HG03196 (cell line): ENCODE measurements around the gene PRKCB.

Experiments
- ATAC-seq: cut with Tn5 transposase; IDR thresholded peaks from one replicate; pipeline ENCODE4 v1.9.1; 2021; ENCODE audit not compliant: unreplicated experiment

PRKCB gene

DNA sequence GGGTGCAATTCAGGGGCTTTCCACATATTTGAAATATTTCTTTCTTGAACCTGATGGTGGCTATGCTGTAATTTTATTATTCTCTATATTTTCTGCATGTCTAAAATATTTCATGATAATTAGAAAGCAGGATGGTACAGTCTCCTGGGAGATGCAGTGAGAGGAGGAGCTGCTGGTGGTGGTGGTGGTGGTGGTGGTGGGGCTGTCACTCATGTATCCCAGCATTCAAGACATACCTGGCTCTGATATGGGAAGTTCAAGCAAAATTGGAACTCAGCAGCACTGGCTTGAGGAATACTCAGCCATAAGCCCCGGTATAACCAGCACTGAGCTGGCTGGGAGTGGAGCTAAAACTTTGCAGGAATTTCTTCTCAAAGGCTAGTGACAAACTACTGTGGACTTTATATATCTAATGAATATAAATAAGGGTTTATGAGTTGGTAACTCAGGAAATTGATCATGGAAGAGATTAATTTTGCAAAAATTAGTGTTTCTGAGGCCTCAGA lies 200.3 kb downstream of the PRKCB start:
- ATAC-seq = no peak

DNA sequence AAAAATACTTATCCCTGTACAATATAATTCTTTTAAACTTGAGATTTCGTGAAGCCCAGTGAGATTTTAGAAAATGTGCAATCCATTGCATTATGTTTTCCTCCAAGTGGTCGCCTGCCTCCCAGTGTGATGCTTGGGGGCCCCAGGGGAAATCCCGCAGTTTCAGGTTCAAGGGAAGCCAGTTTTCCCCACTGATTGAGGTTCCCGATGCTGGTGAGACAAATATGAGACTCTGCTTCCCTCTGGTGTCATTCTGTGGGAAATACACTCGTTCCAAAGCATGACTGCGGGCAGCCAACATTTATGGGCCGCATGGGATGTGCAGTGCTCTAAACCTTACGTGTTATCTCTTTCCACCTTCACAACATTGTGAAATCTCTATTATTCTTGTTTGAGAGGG lies 200.8 kb downstream of the PRKCB start:
- no peak for ATAC-seq

DNA sequence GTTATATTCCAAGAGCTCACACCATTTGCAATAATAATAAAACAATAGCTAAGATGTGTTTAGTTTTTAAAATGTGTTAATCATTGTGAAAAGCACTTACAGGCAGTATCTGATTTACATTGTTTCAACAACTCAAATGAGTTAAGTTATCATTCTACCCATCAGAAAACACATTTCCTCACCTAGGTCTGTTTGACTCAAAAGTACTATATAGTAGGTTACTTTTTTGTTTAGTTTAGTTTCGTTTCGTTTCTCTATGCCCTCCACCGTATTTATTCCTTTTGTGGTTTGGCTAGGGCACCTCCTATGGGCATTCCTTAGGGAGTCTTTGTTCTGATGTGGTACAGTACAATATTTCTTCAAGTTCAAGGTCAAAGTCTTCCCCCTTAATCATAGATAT lies 201.6 kb downstream of the PRKCB start:
- ATAC-seq = no peak

DNA sequence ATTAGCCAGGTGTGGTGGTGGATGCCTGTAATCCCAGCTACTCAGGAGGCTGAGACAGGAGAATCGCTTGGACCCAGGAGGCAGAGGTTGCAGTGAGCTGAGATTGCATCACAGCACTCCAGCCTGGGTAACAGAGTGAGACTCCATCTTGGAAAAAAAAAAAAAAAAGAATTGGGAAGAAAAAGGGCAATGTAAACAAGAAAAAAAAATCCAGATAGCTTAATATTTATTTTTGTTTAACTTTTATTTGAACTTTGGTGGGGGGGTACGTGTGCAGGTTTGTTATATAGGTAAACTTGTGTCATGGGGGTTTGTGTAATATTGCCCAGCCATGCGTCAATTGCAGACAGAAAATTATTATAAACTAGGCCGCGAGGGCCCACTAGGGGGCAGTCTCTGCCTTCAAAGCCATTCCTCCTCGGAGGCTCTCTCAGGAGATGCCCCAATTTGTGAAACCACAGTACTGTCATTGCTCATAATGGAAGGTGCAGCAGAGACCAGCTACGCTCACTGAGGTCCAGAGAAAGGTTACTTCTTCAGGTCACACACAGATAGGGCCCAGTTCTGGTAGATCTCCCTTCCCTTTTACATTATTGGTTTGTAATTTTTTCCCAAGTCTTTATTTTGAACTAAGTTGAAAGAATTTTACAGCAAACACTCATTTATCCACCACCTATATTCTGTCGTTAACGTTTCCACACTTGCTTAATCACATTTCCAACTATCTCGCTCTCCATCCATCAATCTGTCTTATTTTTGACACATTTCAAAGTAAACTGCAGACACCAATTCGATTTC lies 206.2 kb downstream of the PRKCB start:
- ATAC-seq = no peak

DNA sequence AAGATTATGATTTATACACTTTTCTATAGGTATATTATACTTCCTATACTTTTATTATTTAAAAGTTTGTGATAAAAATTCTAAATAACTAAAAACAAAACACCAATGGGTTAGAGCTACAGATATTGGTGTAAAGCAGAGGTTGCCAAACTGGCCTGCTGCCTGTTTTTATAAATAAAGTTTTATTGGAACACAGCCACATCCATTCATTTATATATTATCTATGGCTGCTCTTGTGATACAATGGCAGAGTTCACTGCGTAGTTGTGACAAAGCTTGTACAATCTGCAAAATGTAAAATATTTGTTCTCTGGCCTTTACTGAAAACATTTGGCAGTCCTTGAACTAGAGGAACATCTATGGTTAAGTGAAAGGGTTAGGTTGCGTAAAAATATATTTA lies 208.7 kb downstream of the PRKCB start:
- no peak for ATAC-seq

DNA sequence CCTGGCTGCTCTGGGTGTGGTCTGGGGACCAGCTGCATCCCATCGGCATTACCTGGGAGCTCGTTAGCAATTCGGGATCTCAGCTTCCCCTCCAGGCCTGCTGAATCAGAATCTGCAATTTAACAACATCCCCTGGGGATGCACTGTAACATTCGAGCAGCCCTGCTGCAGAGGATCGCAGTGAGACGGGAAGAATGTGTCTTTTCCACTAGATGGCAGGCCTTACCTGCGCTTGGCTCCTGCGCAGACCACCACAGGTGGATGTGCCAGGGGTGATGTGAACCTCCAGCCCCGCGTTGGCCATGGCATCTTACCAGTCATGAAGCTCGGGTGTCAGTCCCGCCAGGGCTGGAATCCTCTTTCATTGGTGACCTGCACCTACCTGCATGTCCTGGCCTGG lies 209.9 kb downstream of the PRKCB start:
- no peak for ATAC-seq

DNA sequence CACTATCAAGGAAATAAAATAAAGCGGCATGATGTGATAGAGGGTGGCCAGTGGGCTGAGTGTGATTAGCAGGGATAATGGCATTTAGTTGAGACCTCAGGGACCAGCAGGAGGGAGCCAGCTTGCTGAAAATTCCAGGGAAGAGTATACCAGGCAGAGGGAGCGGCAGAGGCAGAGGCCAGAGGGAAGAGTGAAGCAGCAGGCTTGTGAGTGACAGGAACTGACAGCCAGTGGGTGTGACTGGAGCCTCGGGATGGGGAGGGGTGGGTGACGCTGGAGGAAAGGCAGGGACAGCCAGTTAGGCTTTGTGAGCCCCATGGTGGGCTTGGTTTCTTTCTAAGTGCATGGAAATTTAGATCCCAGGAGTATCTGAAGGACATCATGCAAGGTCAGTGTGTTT lies 210.7 kb downstream of the PRKCB start:
- no peak for ATAC-seq

DNA sequence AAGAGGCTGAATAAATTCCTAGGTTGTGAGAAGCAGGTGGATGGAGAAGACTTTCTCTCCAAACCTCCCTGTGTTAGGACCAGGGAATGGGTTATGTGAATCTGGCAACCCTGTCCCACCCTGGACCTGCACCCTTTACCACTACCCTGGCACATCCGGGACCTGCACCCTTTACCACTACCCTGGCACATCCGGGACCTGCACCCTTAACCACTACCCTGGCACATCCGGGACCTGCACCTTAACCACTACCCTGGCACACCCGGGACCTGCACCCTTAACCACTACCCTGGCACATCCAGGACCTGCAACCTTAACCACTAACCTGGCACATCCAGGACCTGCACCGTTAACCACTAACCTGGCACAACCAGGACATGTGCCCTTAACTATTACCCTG lies 213.3 kb downstream of the PRKCB start:
- no peak for ATAC-seq

DNA sequence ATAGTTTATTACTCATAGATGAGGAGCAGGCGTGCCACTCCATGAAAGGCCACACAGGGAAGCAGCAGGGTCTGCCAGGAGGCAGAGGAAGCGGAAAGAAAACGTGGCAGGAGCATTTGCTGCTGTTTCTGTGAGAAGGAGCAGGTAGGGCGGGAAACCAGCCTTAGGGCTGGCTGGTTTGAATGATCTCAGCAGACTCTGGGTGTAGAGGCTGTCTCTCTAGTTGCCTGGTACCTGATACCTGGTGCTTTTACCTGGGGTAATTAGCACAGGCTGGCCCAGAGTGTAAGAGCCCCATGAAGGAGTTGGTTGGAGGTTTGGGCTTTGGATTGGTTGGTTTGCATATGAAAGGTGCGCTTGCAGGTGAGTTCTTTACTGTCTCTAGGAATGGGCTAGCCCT lies 215.3 kb downstream of the PRKCB start:
- ATAC-seq = no peak

DNA sequence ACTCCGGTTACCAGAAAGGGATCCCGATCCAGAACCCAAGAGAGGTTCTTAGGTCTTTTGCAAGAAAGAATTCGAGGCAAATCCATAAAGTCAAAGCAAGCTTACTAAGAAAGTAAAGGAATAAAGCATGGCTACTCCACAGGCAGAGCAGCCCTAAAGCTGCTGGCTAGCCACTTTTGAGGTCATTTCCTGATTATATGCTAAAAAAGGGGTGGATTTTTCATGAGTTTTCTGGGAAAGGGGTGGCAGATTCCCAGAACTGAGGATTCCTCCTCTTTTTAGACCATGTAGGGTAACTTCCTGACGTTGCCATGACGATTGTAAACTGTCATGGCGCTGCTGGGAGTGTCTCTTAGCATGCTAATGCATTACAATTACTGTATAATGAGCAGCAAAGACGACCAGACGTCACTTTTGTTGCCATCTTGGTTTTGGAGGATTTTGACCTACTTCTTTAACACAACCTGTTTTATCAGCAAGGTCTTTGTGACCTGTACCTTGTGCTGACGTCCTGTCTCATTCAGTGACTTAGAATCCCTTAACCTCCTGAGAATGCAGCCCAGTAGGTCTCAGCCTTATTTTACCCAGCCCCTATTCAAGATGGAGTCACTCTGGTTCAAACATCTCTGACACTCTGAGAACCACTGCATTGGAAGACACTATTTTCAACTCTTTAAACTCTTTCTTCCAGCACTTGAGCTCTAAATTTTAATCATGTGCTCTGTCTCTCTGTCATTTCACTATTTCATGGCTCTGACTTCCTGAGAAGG lies 216.7 kb downstream of the PRKCB start:
- no peak for ATAC-seq

DNA sequence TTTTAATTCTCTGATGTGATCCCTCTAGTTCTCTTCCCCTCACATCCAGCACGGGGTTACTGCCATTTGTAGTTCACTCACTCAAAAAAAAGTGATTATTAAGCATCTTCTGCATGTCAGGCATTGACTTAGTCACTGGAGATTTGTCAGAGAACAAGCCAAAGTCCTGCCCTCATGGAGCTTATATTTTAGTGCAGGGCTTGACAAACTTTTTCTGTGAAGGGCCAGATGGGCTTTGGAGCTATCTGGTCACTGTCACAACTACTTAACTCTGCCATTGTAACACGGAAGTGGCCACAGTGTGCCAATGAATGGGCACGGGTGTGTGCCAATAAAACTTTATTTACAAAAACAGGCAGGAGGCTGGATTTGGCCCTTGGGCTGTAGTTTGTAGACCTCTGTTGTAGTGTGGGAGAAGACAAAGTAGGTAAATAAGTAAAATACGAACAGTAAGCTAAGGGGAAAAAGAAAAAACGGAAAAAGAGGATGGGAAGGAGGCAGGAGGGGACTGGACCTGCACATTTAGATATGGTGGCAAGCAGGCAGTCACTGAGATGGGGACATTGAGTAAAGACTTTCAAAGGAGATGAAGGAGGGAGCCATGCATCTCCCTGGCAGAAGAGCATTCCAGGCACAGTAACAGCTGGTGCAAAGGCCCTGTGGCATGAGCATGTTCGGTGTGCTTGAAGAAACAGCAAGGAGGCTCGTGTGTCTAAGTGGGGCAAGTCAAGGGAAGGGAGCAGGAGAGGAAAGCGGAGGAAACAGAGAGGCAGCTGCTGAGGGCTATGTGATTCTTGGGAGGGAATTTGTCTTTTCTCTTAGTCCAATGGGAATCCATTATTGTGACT lies 217.5 kb downstream of the PRKCB start:
- no peak for ATAC-seq

DNA sequence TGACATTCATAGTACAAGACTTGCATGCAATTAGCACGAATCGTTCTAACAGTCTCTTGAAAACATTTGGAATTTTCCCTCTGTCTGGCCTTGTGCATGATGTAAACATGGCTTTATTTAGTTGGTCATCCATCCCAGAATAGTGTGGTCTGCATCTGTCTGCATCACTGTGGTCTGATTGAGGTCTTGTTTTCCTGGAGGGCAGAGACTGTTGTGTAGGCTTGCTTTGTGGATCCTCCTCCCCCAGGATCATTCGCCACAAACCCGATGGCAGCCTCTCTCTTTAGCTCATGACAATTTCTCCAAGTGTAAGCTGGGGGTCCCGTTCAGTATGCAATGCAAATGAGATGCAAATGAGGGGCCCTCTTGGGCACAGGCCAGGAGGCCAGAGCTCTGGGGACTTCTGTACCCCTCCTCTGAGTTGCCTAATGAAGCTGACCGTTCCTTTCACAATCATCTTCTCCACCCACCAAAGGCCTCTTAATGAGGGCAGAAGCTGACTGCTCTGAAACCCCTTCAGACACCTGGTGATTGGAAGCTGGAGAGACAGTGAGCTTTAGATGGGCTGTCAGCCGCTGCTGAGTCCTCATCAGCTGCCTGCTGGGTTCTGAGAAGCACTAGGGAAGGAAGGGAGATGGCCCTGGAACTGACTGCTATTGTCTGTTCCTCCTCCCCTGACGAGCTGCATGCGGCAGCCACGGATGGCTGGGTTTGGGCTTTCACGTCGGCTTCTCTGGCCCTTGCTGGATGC lies 219.1 kb downstream of the PRKCB start:
- ATAC-seq = no peak

DNA sequence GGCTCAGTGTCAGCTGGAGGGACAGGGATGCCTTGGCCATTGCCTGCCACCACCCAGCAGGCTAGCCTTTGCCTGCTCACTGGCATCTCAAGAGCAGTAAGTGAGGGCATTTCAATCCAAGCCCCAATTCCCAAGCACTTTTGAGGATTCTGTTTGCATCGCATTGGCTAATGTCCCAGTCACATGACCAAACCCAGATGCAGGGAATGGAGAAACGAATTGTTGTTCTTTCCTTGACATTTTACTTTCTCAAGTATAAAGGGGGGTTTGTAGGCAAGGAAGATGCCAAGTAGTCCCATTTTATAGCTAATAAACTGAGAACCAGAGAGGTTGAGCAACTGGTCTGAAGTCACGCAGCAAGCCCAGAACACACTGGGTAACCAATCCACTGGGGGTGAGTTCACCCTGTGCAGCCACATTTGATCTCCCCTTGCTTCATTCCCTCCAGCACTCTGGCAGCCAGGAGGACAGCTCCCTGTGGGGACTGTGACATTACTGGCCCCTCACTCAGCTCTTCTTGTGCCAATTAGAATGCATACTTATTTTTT lies 226.6 kb downstream of the PRKCB start:
- ATAC-seq = no peak

DNA sequence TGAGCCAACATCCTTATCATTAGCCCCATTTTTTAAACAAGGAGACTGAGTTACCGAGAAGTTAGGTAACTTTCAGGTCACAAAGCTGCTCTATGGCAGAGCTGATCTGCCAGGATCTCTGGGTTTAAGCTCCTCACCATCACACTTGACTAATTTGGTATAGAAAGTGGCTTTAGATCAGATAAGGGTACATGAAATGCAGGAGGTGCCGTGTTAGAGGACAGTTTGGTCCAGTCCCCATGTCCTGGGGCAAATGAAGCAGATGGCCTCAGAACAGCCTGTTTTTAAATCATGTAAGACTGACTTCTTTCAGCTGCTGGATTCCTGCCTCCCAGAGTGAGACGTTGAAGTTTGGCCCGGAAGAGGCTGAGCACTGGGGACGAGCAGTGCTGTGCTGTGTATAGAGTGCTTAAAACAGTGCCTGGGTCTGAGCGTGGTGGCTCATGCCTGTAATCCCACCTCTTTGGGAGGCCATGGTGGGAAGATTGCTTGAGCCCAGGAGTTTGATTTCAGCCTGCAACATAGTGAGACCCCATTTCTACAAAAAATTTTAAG lies 233.3 kb downstream of the PRKCB start:
- ATAC-seq = no peak

DNA sequence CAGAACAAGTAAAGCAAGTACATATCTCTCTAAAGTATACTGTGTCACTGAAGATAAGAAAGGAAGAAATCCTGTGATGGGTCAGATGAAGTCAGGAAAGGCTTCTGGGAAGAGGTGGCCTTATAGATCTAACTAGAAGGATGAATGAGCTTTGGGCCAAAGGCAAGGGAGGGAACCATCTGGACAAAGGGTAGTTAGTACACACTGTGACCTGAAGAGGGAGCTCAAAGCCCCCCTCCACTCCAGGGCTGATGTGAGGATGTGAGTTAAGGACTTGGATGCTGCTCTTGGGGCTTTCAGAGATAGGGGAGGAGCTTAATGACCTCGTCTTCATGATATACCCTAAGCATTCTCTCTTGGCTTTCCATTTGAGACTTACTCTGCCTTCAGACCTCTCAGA lies 235.1 kb downstream of the PRKCB start:
- ATAC-seq = no peak

DNA sequence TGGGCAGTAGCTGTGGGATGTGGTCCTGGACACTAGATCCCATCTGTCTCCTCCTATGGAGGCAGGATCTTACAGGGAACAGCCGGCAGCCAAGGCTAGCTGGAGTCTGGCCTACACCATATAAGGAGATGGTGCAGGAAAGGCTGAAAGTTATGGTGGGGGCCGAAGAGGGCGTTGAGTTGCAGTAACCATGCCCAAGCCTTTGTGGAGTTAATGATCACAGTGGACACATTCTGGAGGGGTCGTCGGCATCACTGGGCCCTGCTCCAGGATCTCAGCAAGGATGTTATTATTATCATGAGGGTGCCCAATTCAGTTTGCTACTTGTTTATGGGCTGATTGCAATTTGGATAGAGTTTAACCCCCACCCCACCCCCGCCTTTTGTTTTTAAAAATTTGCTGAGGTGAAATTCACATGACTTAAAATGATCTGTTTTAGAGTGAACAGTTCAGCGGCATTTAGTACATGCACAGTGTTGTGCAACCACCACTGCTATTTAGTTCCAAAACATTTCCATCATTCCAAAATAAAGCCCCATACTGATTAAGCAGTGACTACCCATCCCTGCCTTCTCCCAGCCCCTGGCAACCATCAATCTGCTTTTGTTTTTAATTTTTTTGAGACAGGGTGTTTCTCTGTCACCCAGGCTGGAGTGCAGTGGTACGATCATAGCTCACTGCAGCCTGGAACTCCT lies 236.0 kb downstream of the PRKCB start:
- ATAC-seq = no peak

DNA sequence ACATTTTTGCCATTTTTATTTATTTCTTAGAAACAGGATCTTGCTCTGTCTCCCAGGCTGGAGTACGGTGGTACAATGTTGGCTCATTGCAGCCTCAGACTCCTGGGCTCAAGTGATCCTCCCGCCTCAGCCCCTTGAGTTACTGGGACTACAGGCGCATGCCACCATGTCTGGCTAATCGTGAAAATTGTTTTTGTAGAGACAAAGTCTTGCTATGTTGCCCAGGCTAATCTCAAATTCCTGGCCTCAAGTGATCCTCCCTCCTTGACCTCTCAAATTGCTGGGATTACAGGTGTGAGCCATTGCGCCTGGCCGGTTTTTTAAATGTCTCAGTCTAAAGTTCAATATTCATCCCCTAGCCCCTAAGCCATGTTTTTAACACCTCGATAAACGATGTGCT lies 237.5 kb downstream of the PRKCB start:
- ATAC-seq = no peak

DNA sequence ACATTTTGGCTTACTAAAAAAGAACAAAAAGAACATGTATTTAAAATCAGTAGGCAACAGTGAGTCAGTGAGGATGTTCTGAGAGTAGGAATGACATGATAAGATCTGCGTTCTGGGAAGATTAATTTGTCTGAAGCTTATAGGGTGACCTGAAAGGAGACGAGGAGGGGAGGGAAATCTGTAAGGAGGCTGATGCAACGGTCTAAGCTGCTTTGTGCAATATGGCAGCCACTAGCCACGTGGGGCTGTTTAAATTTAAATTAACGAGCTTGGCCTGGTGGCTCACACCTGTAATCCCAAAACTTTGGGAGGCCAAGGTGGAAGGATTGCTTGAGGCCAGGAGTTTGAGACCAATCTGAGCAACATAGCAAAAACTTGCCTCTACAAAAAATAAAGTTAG lies 238.8 kb downstream of the PRKCB start:
- ATAC-seq = no peak

DNA sequence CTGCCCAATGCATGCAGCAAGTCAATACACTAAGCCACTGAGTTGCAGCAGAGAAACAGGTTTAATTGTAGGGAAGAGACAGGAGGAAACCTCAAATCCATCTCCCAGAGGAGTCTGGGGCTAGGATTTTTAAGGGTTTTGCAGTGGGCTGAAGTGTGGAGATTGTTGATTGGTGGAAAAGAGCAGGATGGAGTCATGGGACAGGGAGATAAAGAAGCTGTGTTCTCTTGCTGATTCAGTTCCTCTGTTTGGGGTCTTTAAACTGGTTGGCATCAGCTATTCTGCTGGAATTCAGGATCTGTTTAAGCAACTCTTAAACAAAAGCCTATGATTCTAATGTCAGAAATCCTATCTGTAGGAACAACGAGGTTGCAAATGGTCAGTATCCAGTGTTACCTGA lies 239.5 kb downstream of the PRKCB start:
- ATAC-seq = no peak
